CD8-positive, alpha-beta memory T cell (primary cell): ENCODE results near the gene MAGI1. TPM values are rescaled to one million over a fixed set of nuclear protein-coding genes. Genes with fewer than 3 reads are reported as not detected.

Source experiments
- CTCF ChIA-PET: fragments of 350-600 bp; sonication (Branson Sonifier 250); formaldehyde crosslinking; loops from one replicate; lab custom pipeline; 2021; ENCODE audit warnings: antibody characterized with exemption; lab: Charles Lee
- POLR2A ChIA-PET: fragments of 350-600 bp; sonication (Branson Sonifier 250); formaldehyde crosslinking; loops from one replicate; lab custom pipeline; 2021; ENCODE audit warnings: antibody characterized with exemption; lab: Charles Lee
- DNase-seq, 5 donors: peaks; one replicate each; pipeline versions ENCODE4 v3.0.0 to v3.0.0-alpha.2; 2020 to 2022; ENCODE audit warnings: mixed read lengths in 1 of 5
- H3K27ac ChIP-seq: one replicate; pipeline ENCODE4 v1.7.0; 2013; ENCODE audit warnings: low read depth, mild to moderate bottlenecking, low read length, moderate library complexity
- H3K27me3 ChIP-seq: 2 replicates; pipeline ENCODE4 v1.7.0; 2013; ENCODE audit warnings: low read length, mild to moderate bottlenecking; ENCODE audit not compliant: insufficient read depth, poor library complexity, severe bottlenecking
- H3K36me3 ChIP-seq: 2 replicates; pipeline ENCODE4 v1.7.0; 2013; ENCODE audit warnings: mild to moderate bottlenecking, low read length, moderate library complexity; ENCODE audit not compliant: insufficient read depth
- H3K4me1 ChIP-seq: 2 replicates; pipeline ENCODE4 v1.7.0; 2013; ENCODE audit warnings: mild to moderate bottlenecking, low read length, moderate library complexity; ENCODE audit not compliant: insufficient read depth
- H3K4me3 ChIP-seq: 2 replicates; pipeline ENCODE4 v1.7.0; 2013; ENCODE audit warnings: mild to moderate bottlenecking, low read length
- H3K9me3 ChIP-seq: 2 replicates; pipeline ENCODE4 v1.7.0; 2013; ENCODE audit warnings: mild to moderate bottlenecking, low read length
- H3K27ac Mint-ChIP-seq, 8 donors: one replicate each; pipeline ENCODE4 v1.8.0; 2020 to 2021; ENCODE audit warnings: mixed read lengths in 8 of 8, mild to moderate bottlenecking in 6 of 8, inconsistent platforms in 3 of 8, moderate library complexity in 3 of 8
- H3K27me3 Mint-ChIP-seq, 2 donors: one replicate each; pipeline ENCODE4 v1.8.0; 2020 to 2021; ENCODE audit warnings: mixed read lengths in 2 of 2, mild to moderate bottlenecking in 1 of 2, moderate library complexity in 1 of 2
- H3K36me3 Mint-ChIP-seq, 3 donors: one replicate each; pipeline ENCODE4 v1.8.0; 2020 to 2021; ENCODE audit warnings: mixed read lengths in 3 of 3, inconsistent platforms in 1 of 3, mild to moderate bottlenecking in 1 of 3
- H3K4me1 Mint-ChIP-seq, 3 donors: one replicate each; pipeline ENCODE4 v1.8.0; 2020 to 2021; ENCODE audit warnings: mixed read lengths in 3 of 3, inconsistent platforms in 1 of 3, mild to moderate bottlenecking in 1 of 3
- H3K4me3 Mint-ChIP-seq, 7 donors: one replicate each; pipeline ENCODE4 v1.8.0; 2020 to 2021; ENCODE audit warnings: mixed read lengths in 7 of 7, mild to moderate bottlenecking in 6 of 7, moderate library complexity in 4 of 7, inconsistent platforms in 2 of 7
- H3K9me3 Mint-ChIP-seq, 5 donors: one replicate each; pipeline ENCODE4 v1.8.0; 2020 to 2022; ENCODE audit warnings: mixed read lengths in 5 of 5, mild to moderate bottlenecking in 3 of 5, moderate library complexity in 2 of 5, inconsistent platforms in 1 of 5
- polyA plus RNA-seq: library from polyadenylated mRNA; unstranded; fragments of 300-500 nt; fragmentation: Illumina TruSeq; gene quantifications from one replicate; pipeline ENCODE4 v1.2.3, GENCODE V29; 2021
- total RNA-seq, 2 experiments: library from RNA; stranded (reverse); gene quantifications; one replicate each; pipeline ENCODE4 v1.2.3, GENCODE V29; 2021

The MAGI1 gene
- total and polyA plus RNA-seq, 3 experiments from 2014 or later, result 0.15 to 0.42 TPM; not detected in 1

- no peak for DNase-seq
These were observed 289.7 kb downstream of the MAGI1 start for GRCh38 chr3:65749066-65749465.

GRCh38 chr3:65748326-65748725 lies 290.4 kb downstream of the MAGI1 start:
- no peaks in the 10 kb centered on the region for H3K9me3 ChIP-seq
- no peak overlapping the region for H3K27ac ChIP-seq
- Mint-ChIP-seq H3K9me3 (peaks cover 0 to 3% (median 0%) of the 10 kb centered on the region in 5 donors), H3K4me3 (no peak overlapping the region), H3K36me3 (no peaks in the 10 kb centered on the region), H3K27ac (no peak overlapping the region), H3K4me1 (no peaks in the 10 kb centered on the region), H3K27me3 (no peaks in the 10 kb centered on the region)
- ChIA-PET POLR2A (no interaction called here), CTCF (no interaction called here)
- H3K27me3 ChIP-seq, result no peaks in the 10 kb centered on the region
- no peak overlapping the region for H3K4me3 ChIP-seq
- H3K36me3 ChIP-seq, result no peaks in the 10 kb centered on the region
- H3K4me1 ChIP-seq, result no peaks in the 10 kb centered on the region
- DNase-seq, result no peak

More at GRCh38 chr3:65749066-65749465, 289.7 kb downstream of the MAGI1 start:
- Mint-ChIP-seq H3K4me3 (no peak overlapping the region), H3K27ac (no peak overlapping the region), H3K4me1 (no peaks in the 10 kb centered on the region), H3K9me3 (peaks cover 0 to 3% (median 0%) of the 10 kb centered on the region in 5 donors), H3K27me3 (no peaks in the 10 kb centered on the region), H3K36me3 (no peaks in the 10 kb centered on the region)
- Histone ChIP-seq H3K4me3 (no peak overlapping the region), H3K9me3 (no peaks in the 10 kb centered on the region), H3K27me3 (no peaks in the 10 kb centered on the region), H3K36me3 (no peaks in the 10 kb centered on the region), H3K4me1 (no peaks in the 10 kb centered on the region), H3K27ac (no peak overlapping the region)
- ChIA-PET POLR2A (no interaction called here), CTCF (no interaction called here)

GRCh38 chr3:65746848-65747247 lies 291.9 kb downstream of the MAGI1 start:
- no peaks in the 10 kb centered on the region for H3K27me3 Mint-ChIP-seq
- no peak overlapping the region for H3K27ac Mint-ChIP-seq

GRCh38 chr3:65745306-65745705 lies 293.4 kb downstream of the MAGI1 start:
- POLR2A ChIA-PET, result no interaction called here

More at GRCh38 chr3:65746848-65747247, 291.9 kb downstream of the MAGI1 start:
- Histone ChIP-seq H3K4me1 (no peaks in the 10 kb centered on the region), H3K4me3 (no peak overlapping the region), H3K36me3 (no peaks in the 10 kb centered on the region), H3K9me3 (no peaks in the 10 kb centered on the region), H3K27ac (no peak overlapping the region), H3K27me3 (no peaks in the 10 kb centered on the region)
- CTCF ChIA-PET, result no interaction called here
- POLR2A ChIA-PET, result no interaction called here
- no peaks in the 10 kb centered on the region for H3K4me1 Mint-ChIP-seq
- no peak for DNase-seq
- H3K9me3 Mint-ChIP-seq, result peaks cover 0 to 3% (median 0%) of the 10 kb centered on the region in 5 donors
- H3K36me3 Mint-ChIP-seq, result no peaks in the 10 kb centered on the region
- H3K4me3 Mint-ChIP-seq, result no peak overlapping the region

GRCh38 chr3:65742914-65743313 lies 295.8 kb downstream of the MAGI1 start:
- Histone ChIP-seq H3K9me3 (no peaks in the 10 kb centered on the region), H3K36me3 (no peaks in the 10 kb centered on the region), H3K27me3 (no peaks in the 10 kb centered on the region), H3K4me3 (no peak overlapping the region), H3K27ac (no peak overlapping the region), H3K4me1 (no peaks in the 10 kb centered on the region)
- Mint-ChIP-seq H3K4me1 (no peaks in the 10 kb centered on the region), H3K4me3 (no peak overlapping the region), H3K27ac (no peak overlapping the region), H3K27me3 (peaks cover 0 to 7% of the 10 kb centered on the region in 2 donors), H3K36me3 (no peaks in the 10 kb centered on the region), H3K9me3 (peaks cover 0 to 4% (median 0%) of the 10 kb centered on the region in 5 donors)
- CTCF ChIA-PET, result no interaction called here
- POLR2A ChIA-PET, result no interaction called here
- no peak for DNase-seq

More at GRCh38 chr3:65745306-65745705, 293.4 kb downstream of the MAGI1 start:
- H3K27me3 ChIP-seq, result no peaks in the 10 kb centered on the region
- no peaks in the 10 kb centered on the region for H3K4me1 ChIP-seq
- Mint-ChIP-seq H3K27me3 (peaks cover 0 to 4% of the 10 kb centered on the region in 2 donors), H3K36me3 (no peaks in the 10 kb centered on the region), H3K9me3 (peaks cover 0 to 3% (median 0%) of the 10 kb centered on the region in 5 donors), H3K4me1 (no peaks in the 10 kb centered on the region), H3K27ac (no peak overlapping the region), H3K4me3 (no peak overlapping the region)
- no peak for DNase-seq
- no peaks in the 10 kb centered on the region for H3K36me3 ChIP-seq
- no peak overlapping the region for H3K27ac ChIP-seq
- H3K4me3 ChIP-seq, result no peak overlapping the region
- CTCF ChIA-PET, result no interaction called here
- no peaks in the 10 kb centered on the region for H3K9me3 ChIP-seq

GRCh38 chr3:65741540-65741939 lies 297.2 kb downstream of the MAGI1 start:
- no peak for DNase-seq
- no peaks in the 10 kb centered on the region for H3K4me1 ChIP-seq
- POLR2A ChIA-PET, result no interaction called here
- H3K27me3 ChIP-seq, result no peaks in the 10 kb centered on the region
- H3K27me3 Mint-ChIP-seq, result peaks cover 0 to 10% of the 10 kb centered on the region in 2 donors
- no peak overlapping the region for H3K4me3 Mint-ChIP-seq
- H3K36me3 ChIP-seq, result no peaks in the 10 kb centered on the region
- H3K36me3 Mint-ChIP-seq, result no peaks in the 10 kb centered on the region
- CTCF ChIA-PET, result no interaction called here
- H3K9me3 ChIP-seq, result no peaks in the 10 kb centered on the region
- no peak overlapping the region for H3K27ac Mint-ChIP-seq
- no peaks in the 10 kb centered on the region for H3K4me1 Mint-ChIP-seq
- no peak overlapping the region for H3K4me3 ChIP-seq
- H3K27ac ChIP-seq, result no peak overlapping the region
- H3K9me3 Mint-ChIP-seq, result peaks cover 0 to 7% (median 0%) of the 10 kb centered on the region in 5 donors

GRCh38 chr3:65739901-65740541 lies 298.7 kb downstream of the MAGI1 start:
- no peaks in the 10 kb centered on the region for H3K27me3 ChIP-seq
- H3K4me3 ChIP-seq, result no peak overlapping the region
- H3K36me3 ChIP-seq, result no peaks in the 10 kb centered on the region
- H3K4me1 ChIP-seq, result no peaks in the 10 kb centered on the region
- Mint-ChIP-seq H3K27ac (no peak overlapping the region), H3K4me3 (no peak overlapping the region), H3K9me3 (peaks cover 0 to 10% (median 0%) of the 10 kb centered on the region in 5 donors), H3K4me1 (no peaks in the 10 kb centered on the region), H3K27me3 (peaks cover 0 to 10% of the 10 kb centered on the region in 2 donors), H3K36me3 (no peaks in the 10 kb centered on the region)
- ChIA-PET CTCF (no interaction called here), POLR2A (no interaction called here)
- H3K9me3 ChIP-seq, result no peaks in the 10 kb centered on the region
- no peak overlapping the region for H3K27ac ChIP-seq
- DNase-seq, result no peak

GRCh38 chr3:65734792-65735191 lies 303.9 kb downstream of the MAGI1 start:
- no peak for DNase-seq
- no peak overlapping the region for H3K27ac ChIP-seq
- ChIA-PET CTCF (no interaction called here), POLR2A (no interaction called here)
- H3K4me1 Mint-ChIP-seq, result peaks cover 0 to 4% (median 1%) of the 10 kb centered on the region in 3 donors
- H3K27me3 ChIP-seq, result no peaks in the 10 kb centered on the region
- H3K36me3 Mint-ChIP-seq, result no peaks in the 10 kb centered on the region
- no peaks in the 10 kb centered on the region for H3K36me3 ChIP-seq
- H3K4me3 ChIP-seq, result no peak overlapping the region
- no peaks in the 10 kb centered on the region for H3K4me1 ChIP-seq
- peaks cover 0 to 7% (median 0%) of the 10 kb centered on the region in 5 donors for H3K9me3 Mint-ChIP-seq
- no peaks in the 10 kb centered on the region for H3K9me3 ChIP-seq
- no peak overlapping the region for H3K4me3 Mint-ChIP-seq
- no peak overlapping the region for H3K27ac Mint-ChIP-seq
- H3K27me3 Mint-ChIP-seq, result peaks cover 0 to 7% of the 10 kb centered on the region in 2 donors
